Cardiac muscle cell (in vitro differentiated cells and primary cell): ENCODE measurements around the gene FAM107B. TPM values are rescaled to one million over a fixed set of nuclear protein-coding genes. Genes with fewer than 3 reads are reported as not detected.

Experiments
- DNase-seq, 2 donors: peaks; one replicate each; pipeline versions ENCODE4 v3.0.0 to v3.0.0-alpha.2; 2010 to 2017; ENCODE audit warnings: low read depth in 1 of 2, low spot score in 1 of 2
- H3K27ac ChIP-seq: fragments of 200-600 bp; sonication (generic); 2 replicates; pipeline ENCODE4 v1.5.1; 2016
- H3K27me3 ChIP-seq: fragments of 200-600 bp; sonication (generic); 2 replicates; pipeline ENCODE4 v1.6.0; 2016; ENCODE audit warnings: control low read depth
- H3K36me3 ChIP-seq: fragments of 200-600 bp; sonication (generic); 2 replicates; pipeline ENCODE4 v1.5.1; 2016; ENCODE audit warnings: control low read depth
- H3K4me1 ChIP-seq: fragments of 200-600 bp; sonication (generic); 2 replicates; pipeline ENCODE4 v1.8.1; 2017; ENCODE audit warnings: low read depth, mild to moderate bottlenecking, mixed run types
- H3K4me3 ChIP-seq: fragments of 200-600 bp; sonication (generic); 2 replicates; pipeline ENCODE4 v1.5.1; 2016; ENCODE audit warnings: mild to moderate bottlenecking
- H3K9me3 ChIP-seq: fragments of 200-600 bp; sonication (generic); 2 replicates; pipeline ENCODE4 v1.5.1; 2017; ENCODE audit warnings: low read depth, mild to moderate bottlenecking, control low read depth
- CTCF ChIP-seq: IDR thresholded peaks from 2 replicates; pipeline ENCODE4 v1.5.1; 2012; ENCODE audit warnings: low read depth, mild to moderate bottlenecking, low read length
- polyA plus RNA-seq: library from polyadenylated mRNA; unstranded; fragments of >200 nt; fragmentation: Nextera tagmentation; extraction: Ambion mirVana; gene quantifications from 2 replicates; pipeline ENCODE4 v1.2.1, GENCODE V29; 2016
- total RNA-seq: library from RNA; depleted of rRNA; stranded (reverse); fragments of >200 nt; gene quantifications from 2 replicates; pipeline ENCODE4 v1.2.3, GENCODE V29; 2016

FAM107B gene
- total and polyA plus RNA-seq, 2 experiments from 2014 or later = 6.0 to 9.6 TPM

- Histone ChIP-seq H3K9me3 (no peaks in the 10 kb centered on the region), H3K27ac (no peak overlapping the region), H3K4me3 (no peak overlapping the region), H3K36me3 (no peaks in the 10 kb centered on the region), H3K4me1 (peaks cover 8% of the 10 kb centered on the region), H3K27me3 (peaks cover 8% of the 10 kb centered on the region)
- DNase-seq = no peak
- no peak for TF ChIP-seq CTCF
Measured at GRCh38 chr10:14612873-14613587, 161.7 kb downstream of the FAM107B start.

GRCh38 chr10:14611968-14612693 lies 162.6 kb downstream of the FAM107B start:
- no peak for DNase-seq
- Histone ChIP-seq H3K4me3 (no peak overlapping the region), H3K27ac (no peak overlapping the region), H3K4me1 (peaks cover 8% of the 10 kb centered on the region), H3K9me3 (no peaks in the 10 kb centered on the region), H3K36me3 (no peaks in the 10 kb centered on the region), H3K27me3 (peaks cover 8% of the 10 kb centered on the region)
- no peak for TF ChIP-seq CTCF

- no peak overlapping the region for H3K27ac ChIP-seq
- TF ChIP-seq CTCF = no peak
- no peak for DNase-seq
Measured at GRCh38 chr10:14609178-14609577, 165.5 kb downstream of the FAM107B start.

GRCh38 chr10:14608381-14609001 lies 166.2 kb downstream of the FAM107B start:
- no peak for TF ChIP-seq CTCF
- Histone ChIP-seq H3K9me3 (no peaks in the 10 kb centered on the region), H3K4me1 (peaks cover 12% of the 10 kb centered on the region), H3K27me3 (peaks cover 13% of the 10 kb centered on the region), H3K27ac (no peak overlapping the region), H3K4me3 (no peak overlapping the region), H3K36me3 (no peaks in the 10 kb centered on the region)
- peak in 1 of 2 donors; percentile 61 for DNase-seq

More at GRCh38 chr10:14609178-14609577, 165.5 kb downstream of the FAM107B start:
- Histone ChIP-seq H3K4me1 (peaks cover 12% of the 10 kb centered on the region), H3K4me3 (no peak overlapping the region), H3K36me3 (no peaks in the 10 kb centered on the region), H3K27me3 (peaks cover 13% of the 10 kb centered on the region), H3K9me3 (no peaks in the 10 kb centered on the region)

GRCh38 chr10:14606633-14607032 lies 168.1 kb downstream of the FAM107B start:
- Histone ChIP-seq H3K9me3 (no peaks in the 10 kb centered on the region), H3K36me3 (no peaks in the 10 kb centered on the region), H3K4me3 (no peak overlapping the region), H3K27ac (no peak overlapping the region), H3K4me1 (peaks cover 12% of the 10 kb centered on the region), H3K27me3 (peaks cover 13% of the 10 kb centered on the region)
- no peak for DNase-seq
- TF ChIP-seq CTCF = no peak
